GM21381 (cell line): ENCODE results near the gene FAIM2.
"Not testable (repeated sequence)": the region's sequence is repeated elsewhere in the genome, so short reads cannot be mapped to it uniquely, and the experiment has no call there.

Source experiments
- ATAC-seq: cut with Tn5 transposase; IDR thresholded peaks from one replicate; pipeline ENCODE4 v1.9.1; 2021; ENCODE audit warnings: mild to moderate bottlenecking, moderate library complexity; ENCODE audit not compliant: unreplicated experiment

FAIM2 gene

GRCh38 chr12:49866859-49867569 is 36.7 kb downstream of the FAIM2 start:
- no peak for ATAC-seq

- ATAC-seq, result no peak
Observed at GRCh38 chr12:49865782-49866135, 37.9 kb downstream of the FAIM2 start.

- ATAC-seq, result no peak
Observed at GRCh38 chr12:49865109-49865781, 38.5 kb downstream of the FAIM2 start.

- no peak for ATAC-seq
Observed at GRCh38 chr12:49864798-49865090, 39.0 kb downstream of the FAIM2 start.

GRCh38 chr12:49863946-49864797 is 39.5 kb downstream of the FAIM2 start:
- ATAC-seq, result no peak

GRCh38 chr12:49860921-49861320 is 42.8 kb downstream of the FAIM2 start:
- not testable (repeated sequence) for ATAC-seq

- ATAC-seq, result not testable (repeated sequence)
Observed at GRCh38 chr12:49855890-49856289, 47.8 kb downstream of the FAIM2 start.

GRCh38 chr12:49854976-49855375 is 48.7 kb downstream of the FAIM2 start:
- no peak for ATAC-seq

- no peak for ATAC-seq
Observed at GRCh38 chr12:49853671-49854070, 50.0 kb downstream of the FAIM2 start.

- no peak for ATAC-seq
Observed at GRCh38 chr12:49847161-49847560, 56.5 kb downstream of the FAIM2 start.

GRCh38 chr12:49846032-49846431 is 57.7 kb downstream of the FAIM2 start:
- ATAC-seq, result no peak

- ATAC-seq, result no peak
Observed at GRCh38 chr12:49843876-49844437, 59.7 kb downstream of the FAIM2 start.

GRCh38 chr12:49843411-49843810 is 60.3 kb downstream of the FAIM2 start:
- ATAC-seq, result no peak

GRCh38 chr12:49842519-49843352 is 61.0 kb downstream of the FAIM2 start, which contains the start of gene BCDIN3D:
TSS of gene BCDIN3D (minus strand) at chr12:49843106. CDS start at chr12:49843087, 19 bp downstream.
- ATAC-seq, result peak; percentile 91

GRCh38 chr12:49838973-49839633 is 64.6 kb downstream of the FAIM2 start:
- no peak for ATAC-seq

GRCh38 chr12:49832836-49833421 is 70.8 kb downstream of the FAIM2 start:
- ATAC-seq, result no peak

GRCh38 chr12:49831717-49832116 is 72.0 kb downstream of the FAIM2 start:
- no peak for ATAC-seq

- peak; percentile 79 for ATAC-seq
Observed at GRCh38 chr12:49828133-49829091, 75.3 kb downstream of the FAIM2 start, which contains the start of gene NCKAP5L. TSS of gene NCKAP5L (minus strand) at chr12:49828413. CDS start at chr12:49804044, 24,369 bp downstream.
